ENCODE measurements around the gene PLXNA2.

Gene PLXNA2

GRCh38 chr1:208157769-208158168, 86.4 kb downstream of the PLXNA2 start:
- no peak for DNase-seq

DNA sequence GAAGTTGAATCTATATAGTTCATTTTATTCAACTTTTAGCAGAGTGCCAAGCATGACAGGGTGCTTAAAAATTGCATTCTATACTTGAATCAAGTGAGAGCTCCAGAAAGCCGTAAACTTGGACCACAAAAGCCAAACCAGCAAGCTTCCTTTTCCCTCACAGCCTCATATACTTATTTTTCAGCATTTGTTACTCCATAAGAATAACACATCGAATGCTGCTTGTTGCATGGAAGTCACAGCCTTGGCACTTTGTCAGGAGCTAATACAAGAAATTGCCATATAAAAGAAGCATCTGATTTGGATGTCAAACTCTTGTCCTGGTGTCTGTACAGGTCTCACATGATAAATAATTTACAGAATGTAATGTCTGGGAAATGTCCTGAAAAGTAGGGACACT, 87.4 kb downstream of the PLXNA2 start:
- no peak for DNase-seq

DNA sequence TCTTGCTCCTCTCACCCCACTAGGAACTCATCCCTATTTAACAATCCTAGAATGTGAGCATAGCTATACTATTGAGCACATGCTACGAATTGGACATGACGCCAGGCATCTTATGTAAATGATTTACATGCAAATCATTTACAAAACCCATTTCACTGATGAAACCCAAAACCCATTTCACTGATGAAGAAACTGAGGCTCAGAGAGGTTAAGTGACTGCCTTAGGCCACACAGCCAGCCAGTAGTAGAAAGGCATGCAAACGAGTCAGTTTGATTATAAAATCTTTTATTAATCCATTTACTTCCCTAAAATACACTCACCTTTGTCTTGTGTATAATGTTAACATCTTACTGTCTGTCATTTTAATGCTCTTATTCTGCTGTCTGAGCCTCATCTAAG, 87.9 kb downstream of the PLXNA2 start:
- DNase-seq = no peak

DNA sequence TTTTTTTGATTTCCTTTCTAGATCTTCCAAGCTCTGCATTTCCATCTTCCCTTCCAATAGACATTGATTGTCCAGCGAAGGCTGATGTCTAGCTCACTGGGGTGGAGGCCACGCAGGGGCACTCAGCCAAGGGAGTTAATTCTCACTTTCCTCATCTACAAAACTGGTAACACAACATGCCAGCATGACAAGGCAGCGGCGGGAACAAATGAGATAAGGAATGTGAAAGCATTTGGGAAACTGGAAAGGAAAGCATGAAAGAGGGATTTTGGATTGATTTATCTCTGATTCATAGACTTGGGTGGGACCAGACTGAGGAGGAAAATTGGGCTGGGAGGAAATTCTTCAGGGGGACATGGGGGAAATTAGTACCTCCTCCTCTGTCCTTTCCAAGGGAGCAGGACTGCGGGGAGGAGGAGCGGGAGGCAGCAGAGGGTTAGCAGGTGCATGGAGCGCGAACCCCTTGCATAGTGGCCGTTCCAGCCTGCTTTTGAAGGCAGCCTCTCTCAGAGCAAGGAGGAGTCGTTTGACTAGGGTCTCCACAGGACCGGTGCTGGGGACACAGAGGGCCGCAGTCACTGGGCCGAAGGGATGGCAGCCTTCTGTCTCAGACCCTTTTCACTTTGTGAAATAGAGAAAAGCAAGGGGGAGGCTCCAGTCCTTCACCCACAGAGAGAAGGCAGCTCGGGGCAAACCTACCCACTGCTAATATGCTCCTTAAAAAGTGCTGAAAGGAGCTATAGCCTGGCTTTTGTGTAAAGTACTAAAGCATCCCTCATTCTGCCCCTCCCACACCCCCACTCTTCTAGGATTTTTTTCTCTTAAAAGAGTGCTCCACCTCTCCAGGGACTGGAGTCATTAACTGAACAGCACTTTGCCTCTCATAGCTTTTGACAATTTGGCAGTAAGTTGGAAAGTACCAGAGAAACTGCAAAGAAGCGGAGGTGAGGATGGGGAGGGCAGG, 89.2 kb downstream of the PLXNA2 start:
- DNase-seq = no peak

DNA sequence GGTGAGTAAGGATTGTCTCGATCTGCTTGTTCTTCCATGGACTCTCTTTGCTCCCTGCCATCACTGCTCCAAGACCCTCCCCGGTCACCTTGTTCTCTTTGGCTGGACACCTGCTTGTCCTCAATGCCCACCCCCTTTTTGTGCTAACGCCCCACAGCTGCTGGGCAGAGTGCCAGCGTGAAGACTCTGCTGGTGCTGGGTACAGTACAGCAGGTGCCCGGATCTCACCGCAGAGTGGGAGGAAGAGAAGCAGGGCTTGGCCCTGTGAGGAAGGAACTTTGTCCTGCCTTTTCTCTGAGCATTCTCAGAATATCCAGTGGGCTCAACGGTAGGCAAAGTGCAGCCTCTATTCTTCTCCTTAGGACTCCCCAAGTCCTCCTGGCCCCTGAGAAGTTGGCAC, 90.1 kb downstream of the PLXNA2 start:
- DNase-seq = no peak

- DNase-seq = no peak
These were observed 90.8 kb downstream of the PLXNA2 start for GRCh38 chr1:208153386-208153785.

DNA sequence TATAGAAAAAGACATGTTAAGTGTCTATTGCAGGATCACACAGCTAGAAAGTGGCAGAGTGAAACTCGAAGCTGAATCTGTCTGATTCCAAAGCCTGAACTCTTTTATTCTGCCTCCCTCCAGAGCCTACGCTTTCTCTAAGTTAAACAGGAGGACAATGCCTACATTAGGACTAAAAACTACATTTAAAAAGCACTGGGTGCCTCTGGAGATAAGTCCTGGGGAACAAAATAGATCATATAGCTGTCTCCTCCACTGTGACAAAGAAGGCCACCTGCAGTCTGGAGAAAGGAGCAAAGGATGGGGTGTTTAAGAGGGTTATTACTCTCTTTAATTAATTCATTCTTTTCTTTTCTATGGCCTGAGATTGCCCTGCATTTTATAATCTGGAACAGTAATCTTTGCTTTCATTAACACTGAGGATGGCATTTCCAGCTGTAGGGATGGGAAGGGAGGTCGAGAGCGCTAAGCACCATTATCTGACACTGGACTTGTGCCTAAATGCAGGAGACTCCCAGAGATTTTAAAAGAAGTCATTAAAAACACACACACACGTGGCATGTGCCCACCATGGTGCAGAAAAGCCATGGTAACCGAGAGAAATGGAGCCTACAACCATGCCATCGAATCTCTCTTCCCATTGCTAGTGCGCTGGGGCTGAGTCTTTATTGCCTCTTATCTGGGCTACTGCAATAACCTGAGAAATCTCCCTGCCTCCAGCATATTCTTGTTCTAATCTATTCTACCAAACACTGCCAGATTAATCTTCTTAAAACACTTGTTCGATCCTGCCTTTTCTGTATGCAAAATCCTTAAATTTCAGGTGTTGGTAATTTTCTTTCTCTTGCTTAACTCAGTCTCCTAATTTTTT, 92.2 kb downstream of the PLXNA2 start:
- DNase-seq = no peak

DNA sequence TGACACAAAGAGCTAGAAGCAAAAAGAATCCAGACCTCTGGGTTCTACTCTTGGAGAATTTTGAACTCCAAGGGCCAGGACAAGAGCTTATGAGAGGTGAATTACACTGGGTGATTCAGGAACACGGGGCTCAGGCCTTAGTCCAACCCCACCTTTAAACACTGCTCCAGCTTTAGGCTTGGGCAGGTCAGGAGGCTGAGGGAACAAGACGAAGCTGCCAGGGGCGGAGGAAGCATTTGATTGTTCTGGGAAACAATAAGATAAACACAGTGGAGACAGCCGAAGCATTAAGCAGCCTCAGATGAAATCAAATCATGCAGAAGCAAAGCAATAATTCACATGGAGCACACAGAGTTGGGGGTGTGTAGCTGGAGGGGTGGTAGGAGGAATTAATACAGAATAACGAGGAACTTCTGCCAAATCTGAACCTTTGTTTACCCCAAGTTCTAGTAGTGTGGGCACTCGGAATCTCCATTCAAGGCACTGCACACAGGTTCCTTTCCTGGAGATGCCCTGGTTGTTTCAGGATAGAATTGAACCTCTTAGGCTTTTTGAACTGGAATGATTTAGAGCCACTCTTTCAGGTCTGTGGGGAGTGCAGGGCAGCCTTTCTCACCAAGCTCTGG, 93.2 kb downstream of the PLXNA2 start:
- no peak for DNase-seq

DNA sequence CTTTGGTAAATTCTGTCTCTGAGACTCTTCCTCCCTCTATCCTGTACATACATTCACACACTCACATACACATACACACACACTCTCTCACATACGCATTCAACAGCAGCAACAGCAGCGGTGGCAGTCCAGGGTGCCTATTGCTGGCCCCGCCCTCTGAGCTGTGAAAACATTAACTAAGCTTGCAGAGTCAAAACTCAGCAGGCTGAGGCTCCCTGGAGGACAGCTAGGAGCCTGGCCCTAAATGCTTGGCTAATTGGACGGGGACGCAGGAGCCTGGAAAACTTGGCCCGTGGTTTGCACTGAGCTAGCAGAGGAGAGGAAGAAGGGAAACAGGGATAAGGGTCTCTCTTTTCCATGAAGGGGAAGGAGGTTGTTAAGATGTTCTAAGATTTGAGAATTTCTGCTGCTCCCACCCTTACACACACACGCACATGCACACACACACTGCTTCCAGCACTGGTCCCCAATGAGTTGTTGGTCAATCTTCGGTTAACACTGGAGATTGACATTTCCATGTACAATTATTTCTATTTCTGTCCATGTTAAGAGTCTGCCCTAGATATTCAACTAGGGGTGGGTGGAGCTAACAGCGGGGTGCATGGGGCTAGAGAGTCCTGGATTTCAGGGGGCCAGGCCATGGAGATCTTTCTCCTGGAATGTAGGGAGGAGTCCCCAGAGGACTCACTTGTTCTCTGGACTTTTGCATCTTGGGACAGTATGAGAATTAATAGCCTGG, 94.2 kb downstream of the PLXNA2 start:
- DNase-seq = no peak

DNA sequence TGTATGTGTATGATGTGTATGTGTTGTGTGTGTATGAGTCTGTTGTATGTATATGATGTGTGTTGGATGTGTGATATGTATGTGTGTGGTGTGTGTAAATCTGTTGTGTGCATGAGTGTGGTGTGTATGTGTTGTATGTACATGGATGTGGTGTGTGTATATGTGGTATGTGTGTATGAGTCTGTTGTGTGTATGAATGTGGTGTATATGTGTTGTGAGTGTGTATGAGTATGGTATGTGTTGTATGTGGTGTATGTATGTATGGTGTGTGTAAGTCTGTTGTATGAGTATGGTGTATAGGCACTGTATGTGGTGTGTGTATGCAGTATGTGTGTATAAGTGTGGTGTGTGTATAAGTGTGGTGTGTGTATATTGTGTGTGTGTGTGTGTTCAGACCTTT, 95.0 kb downstream of the PLXNA2 start:
- no peak for DNase-seq

DNA sequence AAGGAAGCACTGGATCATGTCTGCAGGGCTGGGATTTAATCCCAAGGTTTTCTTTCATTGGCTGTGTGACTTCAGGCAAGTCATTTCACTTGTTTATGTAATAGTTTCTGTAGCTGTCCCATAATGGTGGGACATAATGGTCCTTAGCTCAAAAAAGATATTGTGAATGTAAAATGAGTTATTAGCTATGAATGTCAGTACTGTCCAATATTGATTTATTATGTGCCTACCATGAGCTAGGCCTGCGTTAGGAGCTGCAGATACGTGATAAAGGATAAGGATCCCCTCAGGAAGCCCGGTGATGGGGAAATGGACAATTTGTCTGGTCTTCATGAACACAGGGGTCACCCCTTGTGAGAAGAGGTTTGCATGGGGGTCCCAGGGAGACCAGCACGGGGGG, 95.8 kb downstream of the PLXNA2 start:
- no peak for DNase-seq

- DNase-seq = no peak
These were observed 97.5 kb downstream of the PLXNA2 start for GRCh38 chr1:208146650-208147049.

DNA sequence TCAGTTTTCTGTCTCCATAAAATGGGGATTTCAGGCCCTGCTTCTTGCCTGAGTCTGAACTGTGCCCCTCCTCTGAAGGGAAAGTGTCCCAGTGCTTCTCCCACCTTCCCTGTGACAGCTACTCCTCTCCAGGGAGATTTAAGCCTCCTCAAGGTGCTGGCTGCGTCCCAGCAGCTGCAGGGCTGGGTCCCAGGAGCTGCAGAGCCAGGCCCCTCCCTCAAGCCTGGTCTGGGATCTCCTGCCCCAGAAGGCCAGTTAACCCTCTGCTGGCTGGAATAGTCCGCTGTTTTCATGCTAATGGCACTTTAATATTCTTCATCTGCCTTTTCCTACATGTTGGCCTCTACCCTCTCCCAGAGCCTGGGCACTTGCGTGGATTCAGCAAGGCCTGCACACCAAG, 99.0 kb downstream of the PLXNA2 start:
- no peak for DNase-seq

DNA sequence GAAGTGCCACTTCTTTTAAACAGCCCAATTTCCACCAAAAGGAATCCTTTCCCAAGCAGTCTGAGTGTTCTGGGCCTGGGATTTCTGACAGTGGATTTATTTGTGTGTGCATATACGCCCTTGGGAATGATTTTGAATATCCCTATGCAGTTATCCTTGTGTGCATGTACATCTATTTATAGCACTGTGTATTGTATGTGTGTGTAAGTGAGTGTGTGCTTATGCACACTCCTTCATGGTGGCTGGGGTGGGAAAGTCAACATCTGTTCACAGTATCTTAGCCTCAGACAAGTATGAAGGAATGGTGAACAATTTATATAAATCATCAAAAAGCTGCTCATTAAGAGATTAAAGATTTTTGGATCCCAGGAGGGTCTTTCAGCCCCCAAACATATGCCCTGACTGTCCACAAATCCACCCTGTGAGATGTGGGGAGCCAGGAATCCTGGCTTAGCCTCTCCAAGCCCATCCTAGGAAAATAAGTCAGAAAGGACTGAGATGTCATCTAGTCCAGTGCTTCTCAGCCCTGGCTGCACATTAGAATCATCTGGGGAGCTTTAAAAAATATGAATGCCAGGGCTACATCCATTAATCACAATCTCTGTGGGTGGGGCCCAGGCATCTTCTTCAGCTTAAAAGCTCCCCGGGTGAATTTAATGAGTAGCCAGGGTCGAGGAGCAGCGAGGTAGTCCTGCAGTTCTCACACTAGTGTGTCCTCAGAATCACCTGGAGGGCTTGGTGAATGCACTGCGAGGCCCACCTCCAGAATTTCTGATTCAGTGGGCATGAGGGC, 101.4 kb downstream of the PLXNA2 start:
- no peak for DNase-seq

DNA sequence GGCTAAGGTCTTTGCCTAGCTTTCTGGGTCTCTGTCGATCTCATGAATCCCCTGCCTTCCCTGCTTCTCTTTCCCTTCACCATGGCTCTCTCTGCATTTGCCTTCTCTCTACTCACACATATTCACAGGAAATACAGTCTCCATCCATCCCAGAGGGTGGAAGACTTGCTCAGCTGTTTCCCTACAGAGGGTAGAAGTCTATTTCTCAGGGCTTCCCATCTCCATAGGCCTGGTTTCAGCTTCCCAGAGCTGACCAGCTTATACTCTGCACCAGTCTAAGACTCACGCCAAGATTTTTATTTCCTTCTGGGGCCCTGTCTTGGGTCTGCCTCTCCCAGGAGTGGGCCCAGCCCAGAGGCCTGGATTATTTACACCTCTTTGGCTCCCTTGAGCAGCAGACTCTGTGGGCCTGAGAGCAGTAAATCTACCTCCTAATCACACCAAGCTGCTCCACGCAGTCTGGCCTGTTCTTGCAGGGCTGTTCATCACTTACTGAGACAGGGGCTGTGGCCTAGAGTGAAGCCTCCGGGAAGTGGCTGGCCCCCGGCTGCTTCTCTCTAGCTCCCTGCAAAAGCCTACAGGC, 102.5 kb downstream of the PLXNA2 start:
- DNase-seq = no peak

- DNase-seq = no peak
These were observed 104.6 kb downstream of the PLXNA2 start for GRCh38 chr1:208139434-208140045.

DNA sequence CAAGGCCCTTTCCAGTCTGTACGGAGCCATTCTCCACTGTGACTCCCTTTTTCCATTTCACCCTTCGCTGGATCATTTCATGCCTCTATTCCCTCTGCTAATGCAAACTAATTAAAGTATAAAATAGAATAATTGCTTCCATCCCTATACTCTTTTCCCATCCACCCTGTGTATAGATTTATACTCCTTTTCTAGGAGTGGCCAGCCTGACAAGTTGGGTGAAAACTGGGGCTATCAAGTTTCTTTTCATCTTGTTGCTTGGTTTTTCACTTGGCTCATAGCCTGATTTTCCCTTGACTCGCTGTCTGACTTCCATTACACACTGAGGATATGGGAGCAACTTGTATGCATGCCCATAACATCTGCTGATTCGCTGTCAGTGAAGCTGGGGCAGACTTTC, 107.0 kb downstream of the PLXNA2 start:
- no peak for DNase-seq

GRCh38 chr1:208136459-208137182, 107.6 kb downstream of the PLXNA2 start:
- DNase-seq = no peak

DNA sequence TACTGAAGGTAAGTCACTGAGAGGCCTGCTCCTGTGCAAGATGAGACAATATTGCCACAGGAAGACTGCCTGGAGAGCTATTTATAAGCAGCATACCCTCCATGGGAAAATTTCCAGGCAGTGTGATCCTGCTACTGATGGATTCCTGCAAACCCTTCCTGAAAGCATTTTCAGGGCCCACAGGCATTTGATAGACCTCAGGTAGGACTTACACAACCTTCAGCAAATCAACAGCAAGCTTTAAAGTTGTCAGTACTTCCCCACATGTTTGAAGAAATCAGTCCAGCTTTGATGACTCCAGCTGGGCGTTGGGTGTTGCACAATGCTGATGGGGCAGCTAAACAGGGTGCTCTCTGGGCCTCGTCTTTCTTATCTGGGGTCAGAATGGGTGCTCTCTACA, 108.8 kb downstream of the PLXNA2 start:
- no peak for DNase-seq

GRCh38 chr1:208134491-208134890, 109.7 kb downstream of the PLXNA2 start:
- no peak for DNase-seq

Data from SW 1271 (cell line).